H1 (cell line): ENCODE measurements around the gene TGOLN2.

ENCODE experiments used
- CEBPB ChIP-seq: IDR thresholded peaks from 2 replicates; pipeline ENCODE4 v1.6.1; 2012; ENCODE audit warnings: low read depth, low read length
- EZH2 ChIP-seq: fragments of 200-600 bp; sonication (generic); IDR thresholded peaks from 2 replicates; pipeline ENCODE4 v1.7.1; 2012; ENCODE audit warnings: low read depth, mild to moderate bottlenecking, moderate library complexity, low read length, inconsistent platforms; ENCODE audit not compliant: severe bottlenecking
- GABPA ChIP-seq: IDR thresholded peaks from 2 replicates; pipeline ENCODE4 v1.6.1; 2011; ENCODE audit warnings: mild to moderate bottlenecking, low read length, moderate library complexity, borderline replicate concordance; ENCODE audit not compliant: insufficient read depth
- POLR2AphosphoS5 ChIP-seq: IDR thresholded peaks from 2 replicates; pipeline ENCODE4 v1.6.1; 2011; ENCODE audit warnings: low read depth, low read length
- TF ChIP-seq, protein P1 (sequence below): IDR thresholded peaks from 2 replicates; pipeline ENCODE4 v1.6.1; 2011; ENCODE audit warnings: low read depth, mild to moderate bottlenecking, low read length; ENCODE audit not compliant: insufficient read depth

DNA sequence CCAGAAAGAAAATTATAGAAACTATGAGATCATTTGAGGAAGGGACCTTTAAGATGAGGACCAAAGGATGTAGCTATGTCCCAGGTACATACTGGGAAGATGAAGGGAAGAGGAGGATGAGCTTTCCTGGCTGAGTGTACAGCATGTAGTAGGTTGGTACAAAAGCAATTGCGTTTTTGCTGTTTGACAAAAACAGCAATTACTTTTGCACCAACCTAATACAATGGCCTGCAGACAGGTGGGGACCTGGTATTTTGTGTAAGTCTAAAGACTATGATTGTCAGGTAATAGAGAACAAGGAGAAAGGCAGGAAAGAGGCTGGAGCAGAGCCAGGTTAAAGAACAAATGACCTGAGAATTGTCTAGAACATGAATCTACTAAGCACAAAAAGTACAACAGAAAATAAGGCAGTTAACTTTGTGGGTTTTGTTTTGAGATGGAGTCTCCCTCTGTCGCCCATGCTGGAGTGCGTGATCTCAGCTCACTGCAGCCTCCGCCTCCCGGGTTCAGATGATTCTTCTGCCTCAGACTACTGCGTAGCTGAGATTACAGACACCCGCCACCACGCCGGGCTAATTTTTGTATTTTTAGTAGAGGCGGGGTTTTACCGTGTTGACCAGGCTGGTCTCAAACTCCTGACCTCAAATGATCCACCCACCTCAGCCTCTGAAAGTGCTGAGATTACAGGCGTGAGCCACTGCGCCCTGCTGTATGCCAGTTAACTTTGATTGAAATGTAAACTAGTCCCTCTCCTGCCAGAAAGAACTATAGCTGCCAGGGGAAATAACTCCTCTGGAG lies 3.2 kb upstream of the TGOLN2 start:
- TF ChIP-seq GABPA (no peak), EZH2 (no peak), POLR2AphosphoS5 (no peak), CEBPB (no peak)
- TF ChIP-seq, protein P1, sequence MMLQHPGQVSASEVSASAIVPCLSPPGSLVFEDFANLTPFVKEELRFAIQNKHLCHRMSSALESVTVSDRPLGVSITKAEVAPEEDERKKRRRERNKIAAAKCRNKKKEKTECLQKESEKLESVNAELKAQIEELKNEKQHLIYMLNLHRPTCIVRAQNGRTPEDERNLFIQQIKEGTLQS: no peak
